Measurements from ENCODE around the gene NFIA. TPM values are rescaled to one million over a fixed set of nuclear protein-coding genes. Genes with fewer than 3 reads are reported as not detected.
A peak's percentile ranks its signal among the peaks of the same experiment; 100 is the strongest.

Gene NFIA
- polyA plus RNA-seq, 1 donor (not counting 4 experiments of a cell fraction or from before 2014, with no cell fraction given), result 14.7 TPM

DNA sequence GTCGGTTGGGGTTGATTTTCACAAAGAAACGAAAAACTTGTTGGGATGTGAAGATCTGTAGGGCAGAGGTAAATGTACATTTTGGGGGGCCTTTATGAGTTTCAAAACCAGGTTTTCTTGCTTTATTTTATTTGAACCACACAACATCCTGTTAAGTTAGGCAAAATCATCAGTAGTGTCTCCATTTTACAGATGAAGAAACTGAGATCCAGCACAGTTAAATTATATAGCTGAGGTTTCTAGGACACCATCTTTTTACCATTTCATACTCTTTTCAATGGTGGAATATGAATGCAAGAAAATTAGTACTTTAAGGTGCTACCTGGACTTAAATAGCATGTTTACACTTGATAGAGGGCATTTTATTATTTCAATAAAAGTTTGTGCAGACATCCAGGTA lies 187.7 kb downstream of the NFIA start:
- Histone ChIP-seq H3K27me3 (ENCODE audit: control insufficient read depth, extremely low read depth, insufficient read depth, low read length) (no peaks in the 10 kb centered on the region), H3K9ac (ENCODE audit: control insufficient read depth, extremely low read depth, insufficient read depth, low read length) (no peak overlapping the region), H3K4me3 (ENCODE audit: control insufficient read depth in 2 of 3, extremely low read depth in 1 of 3, insufficient read depth in 2 of 3, low read depth in 1 of 3, low read length in 3 of 3) (no peak overlapping the region), H3K79me2 (ENCODE audit: control insufficient read depth, insufficient read depth, low read length) (peaks cover 1% of the 10 kb centered on the region), H3K36me3 (ENCODE audit: control insufficient read depth in 2 of 2, extremely low read depth in 1 of 2, insufficient read depth in 2 of 2, low read length in 2 of 2) (no peaks in the 10 kb centered on the region), H3K9me1 (ENCODE audit: control insufficient read depth, extremely low read depth, insufficient read depth, low read length) (no peaks in the 10 kb centered on the region), H3K9me3 (ENCODE audit: control insufficient read depth, low read depth, low read length) (no peaks in the 10 kb centered on the region), H3K4me2 (ENCODE audit: control insufficient read depth, extremely low read depth, insufficient read depth, low read depth, low read length) (no peak overlapping the region), H2AFZ (ENCODE audit: control insufficient read depth, low read length) (no peak overlapping the region), H4K20me1 (ENCODE audit: control insufficient read depth, extremely low read depth, insufficient read depth, low read length) (no peaks in the 10 kb centered on the region), H3K4me1 (ENCODE audit: control insufficient read depth, extremely low read depth, insufficient read depth, low read length) (peaks cover 19% of the 10 kb centered on the region), H3K27ac (ENCODE audit: control insufficient read depth, insufficient read depth, low read length) (no peak overlapping the region)
- dilution Hi-C loops (cut with MboI; ENCODE audit: extremely low pct_ligation_motif_present, low sequenced_read_pairs), result no loop called here
- no peak for TF ChIP-seq CTCF (optimal IDR thresholded peaks at IDR 0.05 in 1 of 3, IDR thresholded peaks at IDR 0.05 in 1 of 3, conservative IDR thresholded peaks at IDR 0.05 in 1 of 3; ENCODE audit: extremely low read depth in 1 of 3, insufficient read depth in 2 of 3, low read length in 3 of 3)
- TF ChIP-seq EZH2 (IDR thresholded peaks at IDR 0.05; ENCODE audit: low read length), result no peak
- DNase-seq (ENCODE audit: low read depth, low spot score), result no peak
- FAIRE-seq, result no peak

GRCh38 chr1:61270761-61271411 lies 188.5 kb downstream of the NFIA start:
- Histone ChIP-seq H3K36me3 (ENCODE audit: control insufficient read depth in 2 of 2, extremely low read depth in 1 of 2, insufficient read depth in 2 of 2, low read length in 2 of 2) (no peaks in the 10 kb centered on the region), H3K27me3 (ENCODE audit: control insufficient read depth, extremely low read depth, insufficient read depth, low read length) (no peaks in the 10 kb centered on the region), H3K4me2 (ENCODE audit: control insufficient read depth, extremely low read depth, insufficient read depth, low read depth, low read length) (peak overlapping the region; percentile 13), H3K4me3 (ENCODE audit: control insufficient read depth in 2 of 3, extremely low read depth in 1 of 3, insufficient read depth in 2 of 3, low read depth in 1 of 3, low read length in 3 of 3) (no peak overlapping the region), H3K9ac (ENCODE audit: control insufficient read depth, extremely low read depth, insufficient read depth, low read length) (no peak overlapping the region), H3K4me1 (ENCODE audit: control insufficient read depth, extremely low read depth, insufficient read depth, low read length) (peaks cover 19% of the 10 kb centered on the region), H3K9me1 (ENCODE audit: control insufficient read depth, extremely low read depth, insufficient read depth, low read length) (no peaks in the 10 kb centered on the region), H2AFZ (ENCODE audit: control insufficient read depth, low read length) (no peak overlapping the region), H3K27ac (ENCODE audit: control insufficient read depth, insufficient read depth, low read length) (peak overlapping the region; percentile 60), H4K20me1 (ENCODE audit: control insufficient read depth, extremely low read depth, insufficient read depth, low read length) (no peaks in the 10 kb centered on the region), H3K79me2 (ENCODE audit: control insufficient read depth, insufficient read depth, low read length) (peaks cover 1% of the 10 kb centered on the region), H3K9me3 (ENCODE audit: control insufficient read depth, low read depth, low read length) (no peaks in the 10 kb centered on the region)
- DNase-seq (ENCODE audit: low read depth, low spot score), result no peak
- TF ChIP-seq EZH2 (IDR thresholded peaks at IDR 0.05; ENCODE audit: low read length) (no peak), CTCF (optimal IDR thresholded peaks at IDR 0.05 in 1 of 3, IDR thresholded peaks at IDR 0.05 in 1 of 3, conservative IDR thresholded peaks at IDR 0.05 in 1 of 3; ENCODE audit: extremely low read depth in 1 of 3, insufficient read depth in 2 of 3, low read length in 3 of 3) (no peak)
- FAIRE-seq, result peak; percentile 78
- dilution Hi-C loops (cut with MboI; ENCODE audit: extremely low pct_ligation_motif_present, low sequenced_read_pairs), result no loop called here
